H9 (cell line): ENCODE measurements around the gene CFAP77. TPM values are rescaled to one million over a fixed set of nuclear protein-coding genes. Genes with fewer than 3 reads are reported as not detected.

Source experiments
- DNase-seq: peaks from one replicate; pipeline ENCODE4 v3.0.0-alpha.2; 2017
- H2AFZ ChIP-seq: one replicate; pipeline ENCODE4 v1.6.1; 2013; ENCODE audit warnings: mild to moderate bottlenecking, low read length, control low read depth, moderate library complexity
- H2AK5ac ChIP-seq: 2 replicates; pipeline ENCODE4 v1.6.1; 2013; ENCODE audit warnings: low read length, control low read depth, mixed read lengths; ENCODE audit not compliant: insufficient read length
- H2BK120ac ChIP-seq: one replicate; pipeline ENCODE4 v1.6.1; 2013; ENCODE audit warnings: low read depth, mild to moderate bottlenecking, low read length, control low read depth, inconsistent platforms; ENCODE audit not compliant: poor library complexity, severe bottlenecking
- H2BK12ac ChIP-seq: 2 replicates; pipeline ENCODE4 v1.6.1; 2013; ENCODE audit warnings: low read length, control low read depth, mixed read lengths, low read depth; ENCODE audit not compliant: insufficient read length
- H2BK15ac ChIP-seq: 2 replicates; pipeline ENCODE4 v1.6.1; 2013; ENCODE audit warnings: low read depth, low read length, control low read depth
- H2BK20ac ChIP-seq: one replicate; pipeline ENCODE4 v1.6.1; 2013; ENCODE audit warnings: low read depth, mild to moderate bottlenecking, low read length, control low read depth, inconsistent platforms; ENCODE audit not compliant: poor library complexity, severe bottlenecking
- H2BK5ac ChIP-seq: 2 replicates; pipeline ENCODE4 v1.6.1; 2013; ENCODE audit warnings: low read length, control low read depth, mixed read lengths; ENCODE audit not compliant: insufficient read length
- H3K14ac ChIP-seq: 2 replicates; pipeline ENCODE4 v1.6.1; 2013; ENCODE audit warnings: low read length, control low read depth; ENCODE audit not compliant: insufficient read depth
- H3K18ac ChIP-seq: 2 replicates; pipeline ENCODE4 v1.6.1; 2013; ENCODE audit warnings: low read depth, mild to moderate bottlenecking, mixed read lengths, low read length, control low read depth; ENCODE audit not compliant: insufficient read length
- H3K23ac ChIP-seq: 2 replicates; pipeline ENCODE4 v1.6.1; 2013; ENCODE audit warnings: low read length, control low read depth, mixed read lengths, low read depth; ENCODE audit not compliant: insufficient read length
- H3K23me2 ChIP-seq: 2 replicates; pipeline ENCODE4 v1.6.1; 2013; ENCODE audit warnings: low read depth, mild to moderate bottlenecking, mixed read lengths, low read length, control low read depth; ENCODE audit not compliant: insufficient read length, poor library complexity, severe bottlenecking
- H3K27ac ChIP-seq: 2 replicates; pipeline ENCODE4 v1.5.1; 2013; ENCODE audit warnings: low read length, control low read depth, mixed read lengths, low read depth; ENCODE audit not compliant: insufficient read length
- H3K27me3 ChIP-seq: 2 replicates; pipeline ENCODE4 v1.6.1; 2013; ENCODE audit warnings: low read length, control low read depth, inconsistent platforms; ENCODE audit not compliant: insufficient read depth
- H3K4ac ChIP-seq: 2 replicates; pipeline ENCODE4 v1.6.1; 2013; ENCODE audit warnings: low read depth, mild to moderate bottlenecking, control low read depth, inconsistent platforms, low read length, moderate library complexity
- H3K4me1 ChIP-seq: 2 replicates; pipeline ENCODE4 v1.6.1; 2013; ENCODE audit warnings: low read length, control low read depth, inconsistent platforms; ENCODE audit not compliant: insufficient read depth
- H3K4me2 ChIP-seq: 2 replicates; pipeline ENCODE4 v1.6.1; 2013; ENCODE audit warnings: low read length, control low read depth, mixed read lengths; ENCODE audit not compliant: insufficient read length, insufficient read depth
- H3K56ac ChIP-seq: 2 replicates; pipeline ENCODE4 v1.6.1; 2013; ENCODE audit warnings: low read depth, mild to moderate bottlenecking, mixed read lengths, low read length, control low read depth; ENCODE audit not compliant: insufficient read length
- H3K79me1 ChIP-seq: 2 replicates; pipeline ENCODE4 v1.6.1; 2013; ENCODE audit warnings: low read depth, mild to moderate bottlenecking, moderate library complexity, low read length, control low read depth, inconsistent platforms; ENCODE audit not compliant: insufficient read depth, poor library complexity, severe bottlenecking
- H3K79me2 ChIP-seq: 2 replicates; pipeline ENCODE4 v1.6.1; 2013; ENCODE audit warnings: low read length, control low read depth, inconsistent platforms; ENCODE audit not compliant: insufficient read depth
- H3K9ac ChIP-seq: 2 replicates; pipeline ENCODE4 v1.6.1; 2013; ENCODE audit warnings: low read length, control low read depth, mixed read lengths; ENCODE audit not compliant: insufficient read length; ENCODE audit errors: extremely low read depth
- H3K9me3 ChIP-seq: one replicate; pipeline ENCODE4 v1.6.1; 2013; ENCODE audit warnings: low read depth, low read length, inconsistent platforms; ENCODE audit not compliant: control insufficient read depth
- H3T11ph ChIP-seq: one replicate; pipeline ENCODE4 v1.6.1; 2013; ENCODE audit warnings: mild to moderate bottlenecking, low read length, control low read depth, inconsistent platforms
- H4K20me1 ChIP-seq: one replicate; pipeline ENCODE4 v1.6.1; 2013; ENCODE audit not compliant: control insufficient read depth, insufficient read length, insufficient read depth
- H4K5ac ChIP-seq: 2 replicates; pipeline ENCODE4 v1.6.1; 2013; ENCODE audit warnings: low read depth, mild to moderate bottlenecking, mixed read lengths, low read length, control low read depth; ENCODE audit not compliant: insufficient read length
- H4K8ac ChIP-seq: replicated peaks from 2 replicates; pipeline ENCODE4 v1.6.1; 2013; ENCODE audit warnings: low read length, control low read depth, mixed read lengths, low read depth; ENCODE audit not compliant: insufficient read length
- H4K91ac ChIP-seq: 2 replicates; pipeline ENCODE4 v1.6.1; 2013; ENCODE audit warnings: low read depth, mild to moderate bottlenecking, moderate library complexity, mixed read lengths, low read length, control low read depth; ENCODE audit not compliant: insufficient read length
- H3K27ac Mint-ChIP-seq, 3 experiments: 2 replicates in 2 of 3; 3 replicates in 1 of 3; pipeline ENCODE4 v1.8.0; 2020 to 2021; ENCODE audit warnings: mixed read lengths in 3 of 3, mild to moderate bottlenecking in 1 of 3, moderate library complexity in 1 of 3
- H3K27me3 Mint-ChIP-seq: 2 replicates; pipeline ENCODE4 v1.8.0; 2021; ENCODE audit warnings: low read depth, mild to moderate bottlenecking, moderate library complexity, mixed read lengths
- H3K36me3 Mint-ChIP-seq, 3 experiments: 2 replicates in 2 of 3; 3 replicates in 1 of 3; pipeline ENCODE4 v1.8.0; 2020 to 2021; ENCODE audit warnings: low read depth in 3 of 3, mixed read lengths in 3 of 3; ENCODE audit not compliant: insufficient read depth in 1 of 3
- H3K4me1 Mint-ChIP-seq, 2 experiments: 2 replicates each; pipeline ENCODE4 v1.8.0; 2020; ENCODE audit warnings: mixed read lengths in 2 of 2
- H3K4me3 Mint-ChIP-seq, 2 experiments: 2 replicates in 1 of 2; 3 replicates in 1 of 2; pipeline ENCODE4 v1.8.0; 2020 to 2021; ENCODE audit warnings: mild to moderate bottlenecking in 2 of 2, mixed read lengths in 2 of 2, moderate library complexity in 1 of 2
- H3K9me3 Mint-ChIP-seq, 2 experiments: 2 replicates in 1 of 2; 3 replicates in 1 of 2; pipeline ENCODE4 v1.8.0; 2020; ENCODE audit warnings: mild to moderate bottlenecking in 2 of 2, mixed read lengths in 2 of 2, moderate library complexity in 1 of 2
- WGBS: extraction: QIAGEN DNeasy Blood & Tissue Kit; methylation state at CpG from one replicate; pipeline ENCODE4 v1.1.7; 2013; ENCODE audit warnings: missing lambda C conversion rate, low lambda C conversion rate, mixed read lengths; ENCODE audit not compliant: insufficient read length; ENCODE audit errors: extremely low coverage; 5-methylcytosine and 5-hydroxymethylcytosine counted together
- total RNA-seq: library from RNA; stranded (reverse); gene quantifications from 2 replicates; pipeline ENCODE4 v1.2.1, GENCODE V29; 2021
- TF ChIP-seq, protein P1 (sequence below): fragments of 200-600 bp; sonication (generic); conservative IDR thresholded peaks from 3 replicates; pipeline ENCODE4 v1.8.0; 2021; ENCODE audit warnings: antibody characterized with exemption, mild to moderate bottlenecking

CFAP77 gene
- total RNA-seq, 1 experiment from 2014 or later: 0.72 TPM

- no peak overlapping the region for H2AFZ ChIP-seq
- no peak overlapping the region for H2BK5ac ChIP-seq
- DNase-seq: no peak
Observed at GRCh38 chr9:132474253-132474652, 64.2 kb downstream of the CFAP77 start.

More at GRCh38 chr9:132474253-132474652, 64.2 kb downstream of the CFAP77 start:
- Histone ChIP-seq H3K23me2 (no peaks in the 10 kb centered on the region), H3K79me2 (no peaks in the 10 kb centered on the region), H3K4me2 (no peak overlapping the region), H2BK20ac (no peak overlapping the region), H2BK12ac (no peak overlapping the region), H3K14ac (no peak overlapping the region; the same call in 1 of the 2 replicates), H4K8ac (no peak overlapping the region), H3K27me3 (no peaks in the 10 kb centered on the region), H3K9me3 (no peaks in the 10 kb centered on the region), H2BK15ac (no peak overlapping the region), H3T11ph (no peak overlapping the region), H3K4ac (no peak overlapping the region), H2BK120ac (no peak overlapping the region), H3K56ac (no peak overlapping the region), H4K5ac (no peak overlapping the region), H3K23ac (no peak overlapping the region), H3K9ac (no peak overlapping the region), H3K4me1 (no peaks in the 10 kb centered on the region), H4K20me1 (no peaks in the 10 kb centered on the region), H4K91ac (no peak overlapping the region), H3K18ac (no peak overlapping the region), H3K79me1 (no peaks in the 10 kb centered on the region), H2AK5ac (no peak overlapping the region), H3K27ac (no peak overlapping the region)
- WGBS: no CpG with 5 or more reads among the region's 14 CpGs
- H3K9me3 Mint-ChIP-seq: no peaks in the 10 kb centered on the region
- peaks cover 6 to 15% of the 10 kb centered on the region in 2 experiments for H3K4me1 Mint-ChIP-seq
- H3K27me3 Mint-ChIP-seq: peaks cover 7% of the 10 kb centered on the region
- H3K4me3 Mint-ChIP-seq: no peak overlapping the region
- peak overlapping the region in 1 of 3 experiments; percentile 33; a peak in 1 of 7 replicates for H3K27ac Mint-ChIP-seq
- TF ChIP-seq, protein P1, sequence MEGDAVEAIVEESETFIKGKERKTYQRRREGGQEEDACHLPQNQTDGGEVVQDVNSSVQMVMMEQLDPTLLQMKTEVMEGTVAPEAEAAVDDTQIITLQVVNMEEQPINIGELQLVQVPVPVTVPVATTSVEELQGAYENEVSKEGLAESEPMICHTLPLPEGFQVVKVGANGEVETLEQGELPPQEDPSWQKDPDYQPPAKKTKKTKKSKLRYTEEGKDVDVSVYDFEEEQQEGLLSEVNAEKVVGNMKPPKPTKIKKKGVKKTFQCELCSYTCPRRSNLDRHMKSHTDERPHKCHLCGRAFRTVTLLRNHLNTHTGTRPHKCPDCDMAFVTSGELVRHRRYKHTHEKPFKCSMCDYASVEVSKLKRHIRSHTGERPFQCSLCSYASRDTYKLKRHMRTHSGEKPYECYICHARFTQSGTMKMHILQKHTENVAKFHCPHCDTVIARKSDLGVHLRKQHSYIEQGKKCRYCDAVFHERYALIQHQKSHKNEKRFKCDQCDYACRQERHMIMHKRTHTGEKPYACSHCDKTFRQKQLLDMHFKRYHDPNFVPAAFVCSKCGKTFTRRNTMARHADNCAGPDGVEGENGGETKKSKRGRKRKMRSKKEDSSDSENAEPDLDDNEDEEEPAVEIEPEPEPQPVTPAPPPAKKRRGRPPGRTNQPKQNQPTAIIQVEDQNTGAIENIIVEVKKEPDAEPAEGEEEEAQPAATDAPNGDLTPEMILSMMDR: no peak
- H3K36me3 Mint-ChIP-seq: no peaks in the 10 kb centered on the region
